Liver (tissue), 9 donors: ENCODE results near the gene MLEC. TPM values are rescaled to one million over a fixed set of nuclear protein-coding genes. Genes with fewer than 3 reads are reported as not detected.

ENCODE experiments used
- DNase-seq: peaks from one replicate; pipeline ENCODE4 v3.0.0-alpha.2; 2017; ENCODE audit warnings: low spot score
- H3K27ac ChIP-seq, 2 donors: one replicate each; pipeline ENCODE4 v1.7.0; 2013; ENCODE audit warnings: inconsistent platforms in 2 of 2, low read length in 2 of 2, control low read depth in 1 of 2, low read depth in 1 of 2, mild to moderate bottlenecking in 1 of 2
- H3K27me3 ChIP-seq, 4 donors: one replicate each; pipeline versions ENCODE4 v1.6.1 to v1.7.0; 2013; ENCODE audit warnings: low read length in 3 of 4, inconsistent platforms in 1 of 4, mild to moderate bottlenecking in 1 of 4, moderate library complexity in 1 of 4; ENCODE audit not compliant: control insufficient read depth in 4 of 4, insufficient read depth in 4 of 4
- H3K36me3 ChIP-seq, 4 donors: one replicate each; pipeline versions ENCODE4 v1.6.1 to v1.7.0; 2013; ENCODE audit warnings: low read length in 3 of 4, mild to moderate bottlenecking in 3 of 4, low read depth in 1 of 4, moderate library complexity in 1 of 4; ENCODE audit not compliant: control insufficient read depth in 4 of 4, insufficient read depth in 3 of 4
- H3K4me1 ChIP-seq, 4 donors: one replicate each; pipeline versions ENCODE4 v1.6.1 to v1.7.0; 2013; ENCODE audit warnings: low read length in 3 of 4, mild to moderate bottlenecking in 3 of 4, moderate library complexity in 1 of 4; ENCODE audit not compliant: control insufficient read depth in 4 of 4, insufficient read depth in 4 of 4
- H3K4me3 ChIP-seq, 3 donors: one replicate each; pipeline versions ENCODE4 v1.6.1 to v1.7.0; 2013; ENCODE audit warnings: low read length in 3 of 3, control low read depth in 1 of 3, low read depth in 1 of 3, mild to moderate bottlenecking in 1 of 3
- H3K9ac ChIP-seq, 2 donors: one replicate each; pipeline ENCODE4 v1.7.0; 2013; ENCODE audit warnings: low read length in 2 of 2, mild to moderate bottlenecking in 2 of 2, moderate library complexity in 2 of 2, control low read depth in 1 of 2, low read depth in 1 of 2
- H3K9me3 ChIP-seq, 4 donors: one replicate each; pipeline versions ENCODE4 v1.6.1 to v1.7.0; 2013; ENCODE audit warnings: low read length in 3 of 4; ENCODE audit not compliant: control insufficient read depth in 4 of 4
- CTCF ChIP-seq: fragments of 150-350 bp; IDR thresholded peaks from 2 replicates; pipeline ENCODE4 v1.5.1; 2017; ENCODE audit warnings: improper control_type of control experiment, low read depth, low read length; ENCODE audit not compliant: missing input control
- FOXA1 ChIP-seq: IDR thresholded peaks from 2 replicates; pipeline ENCODE4 v1.6.1; 2016; ENCODE audit warnings: antibody characterized with exemption
- FOXA2 ChIP-seq: IDR thresholded peaks from 2 replicates; pipeline ENCODE4 v1.6.1; 2016; ENCODE audit warnings: antibody characterized with exemption
- GABPA ChIP-seq, 2 donors: IDR thresholded peaks in 1 of 2; conservative IDR thresholded peaks in 1 of 2; 2 replicates each; pipeline ENCODE4 v1.6.1; 2016; ENCODE audit warnings: antibody characterized with exemption in 2 of 2, mild to moderate bottlenecking in 1 of 2, moderate library complexity in 1 of 2
- JUND ChIP-seq, 2 donors: IDR thresholded peaks; 2 replicates each; pipeline ENCODE4 v1.6.1; 2016; ENCODE audit warnings: antibody characterized with exemption in 2 of 2
- MAX ChIP-seq: IDR thresholded peaks from 2 replicates; pipeline ENCODE4 v1.6.1; 2016; ENCODE audit warnings: antibody characterized with exemption
- RAD21 ChIP-seq, 2 donors: IDR thresholded peaks; 2 replicates each; pipeline ENCODE4 v1.6.1; 2016; ENCODE audit warnings: antibody characterized with exemption in 2 of 2, mild to moderate bottlenecking in 2 of 2
- SP1 ChIP-seq: IDR thresholded peaks from 2 replicates; pipeline ENCODE4 v1.6.1; 2018; ENCODE audit warnings: antibody characterized with exemption, mild to moderate bottlenecking
- TAF1 ChIP-seq: conservative IDR thresholded peaks from 2 replicates; pipeline ENCODE4 v1.6.1; 2016; ENCODE audit warnings: antibody characterized with exemption, mild to moderate bottlenecking
- WGBS: extraction: QIAGEN DNeasy Blood & Tissue Kit; methylation state at CpG from one replicate; pipeline ENCODE4 v1.1.7; 2013; 5-methylcytosine and 5-hydroxymethylcytosine counted together
- polyA plus RNA-seq, 2 donors: library from polyadenylated mRNA; stranded (reverse) in 1 of 2; unstranded in 1 of 2; fragments of 200-250 nt in 1 of 2; fragments of >200 nt in 1 of 2; fragmentation: Nextera tagmentation in 1 of 2; extraction: Ambion mirVana in 1 of 2; gene quantifications; one replicate each; pipeline versions ENCODE4 v1.2.1 to v1.2.3, GENCODE V29; 2013 to 2015
- total RNA-seq, 2 donors: library from RNA; depleted of rRNA; stranded (reverse); fragments of >200 nt; gene quantifications; one replicate each; pipeline ENCODE4 v1.2.3, GENCODE V29; 2014
- TF ChIP-seq, protein P1 (sequence below): IDR thresholded peaks from 2 replicates; pipeline ENCODE4 v1.6.1; 2016; ENCODE audit warnings: antibody characterized with exemption, mild to moderate bottlenecking
- TF ChIP-seq, protein P2 (sequence below): IDR thresholded peaks from 2 replicates; pipeline ENCODE4 v1.6.1; 2016; ENCODE audit warnings: antibody characterized with exemption
- TF ChIP-seq, protein P3 (sequence below): IDR thresholded peaks from 2 replicates; pipeline ENCODE4 v1.6.1; 2016; ENCODE audit warnings: antibody characterized with exemption
- donor health status: healthy.
- donor health status: healthy.
- donor health status: healthy.
- donor health status: healthy.
- donor health status: healthy.

Gene MLEC
- total and polyA plus RNA-seq, 4 donors = 61.4 to 170 (median 115) TPM

DNA sequence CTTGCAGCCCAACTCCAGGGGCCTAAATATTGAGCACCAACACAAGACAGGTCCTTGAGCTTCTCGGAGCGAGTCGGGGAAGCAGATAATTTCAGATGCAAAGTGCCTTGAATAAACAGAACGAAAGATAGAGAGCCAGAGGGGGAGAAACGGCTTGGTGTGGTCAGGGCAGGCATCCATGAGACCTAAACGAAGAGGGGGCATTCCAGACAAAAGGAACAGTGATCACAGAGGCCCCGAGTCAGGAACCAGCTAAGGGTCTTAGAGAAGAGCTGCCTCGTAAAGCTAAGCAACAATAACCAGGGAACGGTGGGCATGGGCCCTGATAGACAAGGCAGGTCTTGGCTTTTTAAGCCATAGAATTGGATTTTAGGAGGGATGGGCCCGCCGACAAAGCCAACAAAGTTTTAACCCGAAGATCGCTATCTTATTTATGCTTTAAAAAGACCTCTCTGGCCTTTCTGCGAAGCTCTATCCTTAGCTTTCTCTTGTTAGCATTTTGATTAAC is 38.3 kb downstream of the MLEC start:
- peak overlapping the region; percentile 48 to 74 for H3K27ac ChIP-seq
- H3K4me3 ChIP-seq = peak overlapping the region in 2 of 3 donors; percentile 29 to 92
- H3K9ac ChIP-seq = peak overlapping the region in 1 of 2 donors; percentile 61
- TF ChIP-seq, protein P1, sequence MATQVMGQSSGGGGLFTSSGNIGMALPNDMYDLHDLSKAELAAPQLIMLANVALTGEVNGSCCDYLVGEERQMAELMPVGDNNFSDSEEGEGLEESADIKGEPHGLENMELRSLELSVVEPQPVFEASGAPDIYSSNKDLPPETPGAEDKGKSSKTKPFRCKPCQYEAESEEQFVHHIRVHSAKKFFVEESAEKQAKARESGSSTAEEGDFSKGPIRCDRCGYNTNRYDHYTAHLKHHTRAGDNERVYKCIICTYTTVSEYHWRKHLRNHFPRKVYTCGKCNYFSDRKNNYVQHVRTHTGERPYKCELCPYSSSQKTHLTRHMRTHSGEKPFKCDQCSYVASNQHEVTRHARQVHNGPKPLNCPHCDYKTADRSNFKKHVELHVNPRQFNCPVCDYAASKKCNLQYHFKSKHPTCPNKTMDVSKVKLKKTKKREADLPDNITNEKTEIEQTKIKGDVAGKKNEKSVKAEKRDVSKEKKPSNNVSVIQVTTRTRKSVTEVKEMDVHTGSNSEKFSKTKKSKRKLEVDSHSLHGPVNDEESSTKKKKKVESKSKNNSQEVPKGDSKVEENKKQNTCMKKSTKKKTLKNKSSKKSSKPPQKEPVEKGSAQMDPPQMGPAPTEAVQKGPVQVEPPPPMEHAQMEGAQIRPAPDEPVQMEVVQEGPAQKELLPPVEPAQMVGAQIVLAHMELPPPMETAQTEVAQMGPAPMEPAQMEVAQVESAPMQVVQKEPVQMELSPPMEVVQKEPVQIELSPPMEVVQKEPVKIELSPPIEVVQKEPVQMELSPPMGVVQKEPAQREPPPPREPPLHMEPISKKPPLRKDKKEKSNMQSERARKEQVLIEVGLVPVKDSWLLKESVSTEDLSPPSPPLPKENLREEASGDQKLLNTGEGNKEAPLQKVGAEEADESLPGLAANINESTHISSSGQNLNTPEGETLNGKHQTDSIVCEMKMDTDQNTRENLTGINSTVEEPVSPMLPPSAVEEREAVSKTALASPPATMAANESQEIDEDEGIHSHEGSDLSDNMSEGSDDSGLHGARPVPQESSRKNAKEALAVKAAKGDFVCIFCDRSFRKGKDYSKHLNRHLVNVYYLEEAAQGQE = no peak
- no peak for TF ChIP-seq FOXA2
- TF ChIP-seq GABPA (IDR thresholded peaks at IDR 0.05 in 1 of 2, conservative IDR thresholded peaks at IDR 0.05 in 1 of 2) = no peak
- TF ChIP-seq MAX = no peak
- no peak for TF ChIP-seq FOXA1
- TF ChIP-seq JUND (IDR thresholded peaks at IDR 0.05) = no peak
- TF ChIP-seq, protein P2, sequence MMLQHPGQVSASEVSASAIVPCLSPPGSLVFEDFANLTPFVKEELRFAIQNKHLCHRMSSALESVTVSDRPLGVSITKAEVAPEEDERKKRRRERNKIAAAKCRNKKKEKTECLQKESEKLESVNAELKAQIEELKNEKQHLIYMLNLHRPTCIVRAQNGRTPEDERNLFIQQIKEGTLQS = no peak
- TF ChIP-seq, protein P3, sequence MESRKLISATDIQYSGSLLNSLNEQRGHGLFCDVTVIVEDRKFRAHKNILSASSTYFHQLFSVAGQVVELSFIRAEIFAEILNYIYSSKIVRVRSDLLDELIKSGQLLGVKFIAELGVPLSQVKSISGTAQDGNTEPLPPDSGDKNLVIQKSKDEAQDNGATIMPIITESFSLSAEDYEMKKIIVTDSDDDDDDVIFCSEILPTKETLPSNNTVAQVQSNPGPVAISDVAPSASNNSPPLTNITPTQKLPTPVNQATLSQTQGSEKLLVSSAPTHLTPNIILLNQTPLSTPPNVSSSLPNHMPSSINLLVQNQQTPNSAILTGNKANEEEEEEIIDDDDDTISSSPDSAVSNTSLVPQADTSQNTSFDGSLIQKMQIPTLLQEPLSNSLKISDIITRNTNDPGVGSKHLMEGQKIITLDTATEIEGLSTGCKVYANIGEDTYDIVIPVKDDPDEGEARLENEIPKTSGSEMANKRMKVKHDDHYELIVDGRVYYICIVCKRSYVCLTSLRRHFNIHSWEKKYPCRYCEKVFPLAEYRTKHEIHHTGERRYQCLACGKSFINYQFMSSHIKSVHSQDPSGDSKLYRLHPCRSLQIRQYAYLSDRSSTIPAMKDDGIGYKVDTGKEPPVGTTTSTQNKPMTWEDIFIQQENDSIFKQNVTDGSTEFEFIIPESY = no peak
- TF ChIP-seq TAF1 = no peak
- no peaks in the 10 kb centered on the region for H3K27me3 ChIP-seq
- 42% methylated on average over 14 of the region's 14 CpGs for WGBS
- peaks cover 11 to 58% (median 41%) of the 10 kb centered on the region in 4 donors for H3K4me1 ChIP-seq
- peaks cover 1 to 21% (median 8%) of the 10 kb centered on the region in 4 donors for H3K36me3 ChIP-seq
- H3K9me3 ChIP-seq = no peaks in the 10 kb centered on the region
- DNase-seq = no peak

DNA sequence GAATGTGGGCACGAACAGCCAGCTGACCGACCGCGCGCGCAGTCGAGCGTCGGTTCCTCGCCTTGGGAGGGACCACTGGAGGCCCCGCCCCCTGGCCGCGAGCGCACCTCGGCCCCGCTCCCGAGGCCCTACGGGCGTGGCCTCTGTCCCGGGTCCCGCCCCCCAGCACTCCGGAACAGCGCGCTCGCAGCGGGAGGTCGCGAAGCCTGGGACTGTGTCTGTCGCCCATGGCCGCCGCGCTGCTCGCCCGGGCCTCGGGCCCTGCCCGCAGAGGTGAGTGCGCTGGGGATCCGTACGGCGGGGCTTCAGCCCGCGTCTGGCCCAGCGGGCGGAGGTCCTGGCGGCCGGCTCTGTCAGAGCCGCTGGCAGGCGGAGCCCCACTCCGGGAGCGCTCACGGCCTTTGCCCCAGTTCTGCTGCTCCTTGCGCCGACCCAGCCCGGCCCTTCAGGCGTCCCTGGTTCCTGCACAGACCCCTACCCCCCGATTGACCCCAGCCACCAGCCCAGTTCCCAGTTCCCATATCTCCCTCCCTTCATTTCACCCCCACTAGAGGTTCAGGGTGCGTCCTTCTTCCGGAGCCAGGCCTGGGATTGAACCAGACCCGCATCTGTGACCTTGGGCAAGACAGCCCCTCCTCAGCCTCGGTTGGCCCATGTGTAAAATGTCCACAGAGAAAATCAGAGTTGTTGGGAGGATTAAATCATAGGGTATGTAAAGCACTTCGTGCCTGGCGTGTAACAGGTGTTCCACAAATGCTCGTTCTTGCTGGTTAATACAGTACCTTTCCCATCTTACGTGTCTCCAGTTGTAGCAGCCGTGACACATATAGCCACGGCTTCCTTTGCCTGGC is 38.9 kb downstream of the MLEC start, which contains the start of gene ACADS:
TSS of gene ACADS (plus strand) at position 168 of the 851 bp plus-strand sequence. CDS start at position 228, 60 bp downstream.
- peaks cover 5 to 26% (median 12%) of the 10 kb centered on the region in 4 donors for H3K36me3 ChIP-seq
- TF ChIP-seq RAD21 (IDR thresholded peaks at IDR 0.05) = peak in 1 of 2 donors; percentile 25
- TF ChIP-seq SP1 = peak; percentile 48
- TF ChIP-seq, protein P1 = peak; percentile 35
- TF ChIP-seq CTCF = no peak
- H3K9ac ChIP-seq = peak within 1 kb of the TSS; percentile 57 to 61
- H3K4me3 ChIP-seq = peak within 1 kb of the TSS; percentile 81 to 92 (median 85)
- H3K27me3 ChIP-seq = no peaks in the 10 kb centered on the region
- WGBS = 4% methylated on average over 66 of the region's 66 CpGs
- H3K27ac ChIP-seq = peak within 1 kb of the TSS; percentile 74 to 82
- peaks cover 8 to 51% (median 35%) of the 10 kb centered on the region in 4 donors for H3K4me1 ChIP-seq
- no peaks in the 10 kb centered on the region for H3K9me3 ChIP-seq
- peak; percentile 94 for DNase-seq
